WERI-Rb-1 (cell line): Measurements from ENCODE around the gene CCL4L2.
"Not testable (repeated sequence)": the region's sequence is repeated elsewhere in the genome, so short reads cannot be mapped to it uniquely, and the experiment has no call there.

Source experiments
- DNase-seq: peaks from one replicate; pipeline ENCODE4 v3.0.0-alpha.2; 2020
- H3K27ac ChIP-seq: fragments of 250-450 bp; sonication (Bioruptor Pico); 2 replicates; pipeline ENCODE4 v1.5.1; 2020; ENCODE audit warnings: mild to moderate bottlenecking, moderate library complexity
- H3K27me3 ChIP-seq: fragments of 250-450 bp; sonication (Bioruptor Pico); 2 replicates; pipeline ENCODE4 v1.5.1; 2021; ENCODE audit warnings: mild to moderate bottlenecking, low read depth, moderate library complexity; ENCODE audit not compliant: insufficient read depth, severe bottlenecking
- H3K36me3 ChIP-seq: fragments of 250-450 bp; sonication (Bioruptor Pico); 2 replicates; pipeline ENCODE4 v1.5.1; 2020; ENCODE audit warnings: mild to moderate bottlenecking, moderate library complexity
- H3K4me3 ChIP-seq: 2 replicates; pipeline ENCODE4 v1.5.1; 2011; ENCODE audit warnings: low read depth, mild to moderate bottlenecking, control low read depth, low read length
- H3K9me3 ChIP-seq: fragments of 250-450 bp; sonication (Bioruptor Pico); 2 replicates; pipeline ENCODE4 v1.5.1; 2021; ENCODE audit warnings: mild to moderate bottlenecking, moderate library complexity; ENCODE audit not compliant: severe bottlenecking
- CTCF ChIP-seq: IDR thresholded peaks from 2 replicates; pipeline ENCODE4 v1.5.1; 2011; ENCODE audit warnings: low read depth, mild to moderate bottlenecking, control low read depth, inconsistent platforms, low read length

The CCL4L2 gene

GRCh38 chr17:36193216-36193775 is 17.6 kb upstream of the CCL4L2 start:
- Histone ChIP-seq H3K36me3 (no peaks in the 10 kb centered on the region), H3K27ac (no peak overlapping the region), H3K4me3 (no peak overlapping the region), H3K9me3 (no peaks in the 10 kb centered on the region), H3K27me3 (no peaks in the 10 kb centered on the region)
- no peak for TF ChIP-seq CTCF
- no peak for DNase-seq

GRCh38 chr17:36194147-36194831 is 16.6 kb upstream of the CCL4L2 start:
- H3K9me3 ChIP-seq, H3K27ac ChIP-seq, DNase-seq: not testable (repeated sequence)

GRCh38 chr17:36194832-36195433 is 15.9 kb upstream of the CCL4L2 start:
- not testable (repeated sequence) for H3K9me3 ChIP-seq, H3K27me3 ChIP-seq, H3K4me3 ChIP-seq, H3K36me3 ChIP-seq, DNase-seq, H3K27ac ChIP-seq

More at GRCh38 chr17:36194147-36194831, 16.6 kb upstream of the CCL4L2 start:
- H3K27me3 ChIP-seq, H3K36me3 ChIP-seq, H3K4me3 ChIP-seq: not testable (repeated sequence)

GRCh38 chr17:36195434-36196130 is 15.3 kb upstream of the CCL4L2 start:
- no peaks in the 10 kb centered on the region for H3K36me3 ChIP-seq
- H3K4me3 ChIP-seq, result no peak overlapping the region
- TF ChIP-seq CTCF, result no peak
- H3K27ac ChIP-seq, result no peak overlapping the region
- no peaks in the 10 kb centered on the region for H3K27me3 ChIP-seq
- DNase-seq, result no peak
- no peaks in the 10 kb centered on the region for H3K9me3 ChIP-seq

- no peaks in the 10 kb centered on the region for H3K9me3 ChIP-seq
- no peaks in the 10 kb centered on the region for H3K27me3 ChIP-seq
- no peaks in the 10 kb centered on the region for H3K36me3 ChIP-seq
- H3K27ac ChIP-seq, result no peak overlapping the region
- no peak overlapping the region for H3K4me3 ChIP-seq
- no peak for TF ChIP-seq CTCF
- DNase-seq, result no peak
Observed at GRCh38 chr17:36196131-36196486, 14.8 kb upstream of the CCL4L2 start.

GRCh38 chr17:36197387-36197703 is 13.5 kb upstream of the CCL4L2 start:
- no peak for TF ChIP-seq CTCF
- no peaks in the 10 kb centered on the region for H3K27me3 ChIP-seq
- no peak for DNase-seq
- H3K9me3 ChIP-seq, result no peaks in the 10 kb centered on the region
- H3K27ac ChIP-seq, result no peak overlapping the region
- no peaks in the 10 kb centered on the region for H3K36me3 ChIP-seq
- H3K4me3 ChIP-seq, result no peak overlapping the region
